AG04449 (cell line): ENCODE measurements around the gene ADPRS.

Experiments used
- CTCF ChIA-PET: fragments of 350-600 bp; formaldehyde crosslinking; extraction: SDS; loops from one replicate; lab custom pipeline; 2021; ENCODE audit warnings: antibody characterized with exemption; lab: Yijun Ruan, JAX
- POLR2A ChIA-PET: fragments of 400-600, 350-600 bp; formaldehyde crosslinking; extraction: SDS; loops from one replicate; lab custom pipeline; 2020; ENCODE audit warnings: antibody characterized with exemption, inconsistent platforms; lab: Yijun Ruan, JAX
- DNase-seq: peaks from one replicate; pipeline ENCODE4 v3.0.0-alpha.2; 2010; ENCODE audit warnings: low read depth, low spot score
- H3K4me3 ChIP-seq: 2 replicates; pipeline ENCODE4 v1.5.1; 2011; ENCODE audit warnings: low read depth, mild to moderate bottlenecking, control low read depth, low read length
- CTCF ChIP-seq: IDR thresholded peaks from one replicate; pipeline ENCODE4 v1.5.1; 2011; ENCODE audit warnings: mild to moderate bottlenecking, moderate library complexity, low read length, control low read depth, inconsistent platforms; ENCODE audit not compliant: insufficient read depth; ENCODE audit errors: missing control alignments

The ADPRS gene

GRCh38 chr1:36134031-36134430 lies 45.3 kb downstream of the ADPRS start:
- no peak overlapping the region for H3K4me3 ChIP-seq
- ChIA-PET POLR2A (interaction anchor here (0.8 to 2.3 kb wide), 6 partner anchors 15 to 166 kb away, joined by 3 to 15 read pairs (median 6); partner anchors contain the start of genes MAP7D1 and TRAPPC3), CTCF (interaction anchor here (0.7 to 10.3 kb wide), 22 partner anchors 9 to 286 kb away, joined by 3 to 453 read pairs (median 6); partner anchors contain the start of genes ADPRS, THRAP3 and TRAPPC3)
- no peak for TF ChIP-seq CTCF
- DNase-seq: no peak

- POLR2A ChIA-PET: interaction anchor here (1.0 to 2.3 kb wide), 3 partner anchors 14 to 28 kb away, joined by 4 to 10 read pairs (median 8); partner anchors contain the start of gene TRAPPC3
- no peak for DNase-seq
- no peak overlapping the region for H3K4me3 ChIP-seq
- CTCF ChIA-PET: interaction anchor here (0.8 to 10.3 kb wide), 33 partner anchors 8 to 315 kb away, joined by 3 to 453 read pairs (median 5); partner anchors contain the start of genes ADPRS, OSCP1, THRAP3 and TRAPPC3
- TF ChIP-seq CTCF: peak; percentile 77
These were observed 46.0 kb downstream of the ADPRS start for GRCh38 chr1:36134505-36135329.

- TF ChIP-seq CTCF: no peak
- ChIA-PET CTCF (interaction anchor here (0.6 to 10.3 kb wide), 31 partner anchors 7 to 314 kb away, joined by 3 to 453 read pairs (median 5); partner anchors contain the start of genes ADPRS, OSCP1, THRAP3 and TRAPPC3), POLR2A (interaction anchor here (1.0 to 2.3 kb wide), 2 partner anchors 14 to 20 kb away, joined by 4 to 10 read pairs; partner anchors contain the start of gene TRAPPC3)
- no peak for DNase-seq
- H3K4me3 ChIP-seq: no peak overlapping the region
These were observed 46.6 kb downstream of the ADPRS start for GRCh38 chr1:36135330-36135667.

GRCh38 chr1:36135796-36136195 lies 47.1 kb downstream of the ADPRS start:
- no peak overlapping the region for H3K4me3 ChIP-seq
- ChIA-PET CTCF (interaction anchor here (0.6 to 10.3 kb wide), 19 partner anchors 10 to 314 kb away, joined by 3 to 453 read pairs (median 5); partner anchors contain the start of genes ADPRS, OSCP1, THRAP3 and TRAPPC3), POLR2A (interaction anchor here (2.3 kb wide), 1 partner anchor 13 kb away, joined by 10 read pairs; the partner anchor contains the start of gene TRAPPC3)
- TF ChIP-seq CTCF: no peak
- no peak for DNase-seq

- ChIA-PET CTCF (interaction anchor here (1.1 to 10.3 kb wide), 7 partner anchors 9 to 149 kb away, joined by 5 to 453 read pairs (median 38); partner anchors contain the start of genes THRAP3 and TRAPPC3), POLR2A (interaction anchor here (1.4 kb wide), 1 partner anchor 13 kb away, joined by 6 read pairs; the partner anchor contains the start of gene TRAPPC3)
- H3K4me3 ChIP-seq: no peak overlapping the region
- DNase-seq: peak; percentile 65
- TF ChIP-seq CTCF: no peak
These were observed 47.8 kb downstream of the ADPRS start for GRCh38 chr1:36136535-36136934.

GRCh38 chr1:36137226-36137625 lies 48.5 kb downstream of the ADPRS start:
- DNase-seq: no peak
- H3K4me3 ChIP-seq: no peak overlapping the region
- TF ChIP-seq CTCF: no peak
- POLR2A ChIA-PET: interaction anchor here (1.4 kb wide), 1 partner anchor 12 kb away, joined by 6 read pairs; the partner anchor contains the start of gene TRAPPC3
- CTCF ChIA-PET: interaction anchor here (1.2 to 10.3 kb wide), 5 partner anchors 9 to 52 kb away, joined by 5 to 453 read pairs (median 64); partner anchors contain the start of gene TRAPPC3
